ENCODE data around the gene PDE4B.

DNA sequence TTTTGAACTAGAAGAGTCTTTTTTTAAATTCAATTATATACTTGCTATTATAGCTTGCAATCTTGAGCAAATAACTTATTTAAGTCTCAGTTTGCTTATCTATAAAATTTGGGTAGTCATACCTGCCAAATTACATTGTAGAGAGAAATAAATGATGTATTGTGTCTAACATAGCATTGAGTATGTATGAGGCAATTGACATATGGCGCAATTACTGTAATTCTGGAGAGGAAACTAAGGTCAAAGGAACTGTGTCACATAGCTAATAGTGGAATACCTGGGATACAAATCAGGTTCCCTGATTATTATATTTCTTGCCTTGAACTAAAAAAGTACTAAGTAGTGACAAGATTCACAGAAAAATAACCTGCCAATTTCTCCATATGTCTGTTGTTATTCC is 302.5 kb downstream of the PDE4B start:
- TF ChIP-seq, protein P1, sequence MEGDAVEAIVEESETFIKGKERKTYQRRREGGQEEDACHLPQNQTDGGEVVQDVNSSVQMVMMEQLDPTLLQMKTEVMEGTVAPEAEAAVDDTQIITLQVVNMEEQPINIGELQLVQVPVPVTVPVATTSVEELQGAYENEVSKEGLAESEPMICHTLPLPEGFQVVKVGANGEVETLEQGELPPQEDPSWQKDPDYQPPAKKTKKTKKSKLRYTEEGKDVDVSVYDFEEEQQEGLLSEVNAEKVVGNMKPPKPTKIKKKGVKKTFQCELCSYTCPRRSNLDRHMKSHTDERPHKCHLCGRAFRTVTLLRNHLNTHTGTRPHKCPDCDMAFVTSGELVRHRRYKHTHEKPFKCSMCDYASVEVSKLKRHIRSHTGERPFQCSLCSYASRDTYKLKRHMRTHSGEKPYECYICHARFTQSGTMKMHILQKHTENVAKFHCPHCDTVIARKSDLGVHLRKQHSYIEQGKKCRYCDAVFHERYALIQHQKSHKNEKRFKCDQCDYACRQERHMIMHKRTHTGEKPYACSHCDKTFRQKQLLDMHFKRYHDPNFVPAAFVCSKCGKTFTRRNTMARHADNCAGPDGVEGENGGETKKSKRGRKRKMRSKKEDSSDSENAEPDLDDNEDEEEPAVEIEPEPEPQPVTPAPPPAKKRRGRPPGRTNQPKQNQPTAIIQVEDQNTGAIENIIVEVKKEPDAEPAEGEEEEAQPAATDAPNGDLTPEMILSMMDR (conservative IDR thresholded peaks at IDR 0.05; ENCODE audit: low read length): no peak
- TF ChIP-seq EZH2phosphoT487 (IDR thresholded peaks at IDR 0.05; ENCODE audit: borderline replicate concordance, low read depth, low read length): no peak
